Neural cell (in vitro differentiated cells): ENCODE measurements around the gene WHAMM.

Experiments
- CTCF ChIP-seq: fragments of 450-650 bp; IDR thresholded peaks from 2 replicates; pipeline ENCODE4 v1.5.1; 2014; ENCODE audit warnings: antibody characterized with exemption, mild to moderate bottlenecking, moderate library complexity; ENCODE audit not compliant: poor library complexity, severe bottlenecking
- EZH2 ChIP-seq: fragments of 200-600, 300-800 bp; shearing (Covaris generic), sonication (generic); IDR thresholded peaks from 2 replicates; pipeline ENCODE4 v1.6.1; 2014; ENCODE audit warnings: antibody characterized with exemption, low read length, borderline replicate concordance, mild to moderate bottlenecking; ENCODE audit not compliant: insufficient read depth, poor library complexity, severe bottlenecking
- MXI1 ChIP-seq: fragments of 450-650 bp; conservative IDR thresholded peaks from 2 replicates; pipeline ENCODE4 v1.6.1; 2014; ENCODE audit warnings: antibody characterized with exemption, mild to moderate bottlenecking; ENCODE audit not compliant: poor library complexity, severe bottlenecking
- POLR2AphosphoS5 ChIP-seq: IDR thresholded peaks from 2 replicates; pipeline ENCODE4 v1.6.1; 2012
- REST ChIP-seq: IDR thresholded peaks from 2 replicates; pipeline ENCODE4 v1.6.1; 2012; ENCODE audit warnings: borderline replicate concordance

- TF ChIP-seq EZH2 (no peak), CTCF (no peak), POLR2AphosphoS5 (no peak), MXI1 (no peak), REST (no peak)
Measured at GRCh38 chr15:82812994-82813393, 3.6 kb downstream of the WHAMM start.
